Left colon (tissue), 2 donors: ENCODE measurements around the gene TFF3. TPM values are rescaled to one million over a fixed set of nuclear protein-coding genes. Genes with fewer than 3 reads are reported as not detected.

Source experiments
- ATAC-seq: fragments of 200-7000 bp; cut with Tn5 transposase; one replicate; pipeline ENCODE4 v1.9.1; 2020; ENCODE audit warnings: mild to moderate bottlenecking, moderate library complexity
- DNase-seq, 2 donors: peaks; one replicate each; pipeline ENCODE4 v3.0.0-alpha.2; 2020
- intact Hi-C, 2 donors: fragments of 100-400 bp; cut with DNase I in 1 of 2; cut with micrococcal nuclease in 1 of 2; formaldehyde crosslinking; loops; one replicate each; pipeline versions ENCODE4 v1.11.2 to v1.14.0; 2022; cut with DNase I, micrococcal nuclease
- total RNA-seq, 2 donors: library from RNA; stranded (reverse); fragmentation: NEBNext Ultra II Directional; extraction: Animal tissue kit (Norgen Biotek cat#: 25700); gene quantifications; one replicate each; pipeline ENCODE4 v1.2.1, GENCODE V29; 2021
- donor health status: DM: no; HTN: no; CAD: no.
- donor health status: DM: yes; HTN: yes; CAD: no.

The TFF3 gene
- total RNA-seq, 2 donors from 2014 or later: 3,156 to 4,796 TPM

- DNase-seq: no peak
- ATAC-seq: no peak
- intact Hi-C loops: no loop called here
These were observed 34.6 kb downstream of the TFF3 start for GRCh38 chr21:42280356-42281180.

GRCh38 chr21:42279888-42280287 lies 35.3 kb downstream of the TFF3 start:
- intact Hi-C loops: no loop called here
- DNase-seq: no peak
- ATAC-seq: peak; percentile 9

GRCh38 chr21:42279341-42279871 lies 35.8 kb downstream of the TFF3 start:
- no peak for ATAC-seq
- DNase-seq: no peak
- intact Hi-C loops: no loop called here

GRCh38 chr21:42278451-42279149 lies 36.6 kb downstream of the TFF3 start:
- intact Hi-C loops: no loop called here
- ATAC-seq: no peak
- DNase-seq: no peak

- ATAC-seq: no peak
- no peak for DNase-seq
- intact Hi-C loops: no loop called here
These were observed 37.6 kb downstream of the TFF3 start for GRCh38 chr21:42277593-42277992.

GRCh38 chr21:42276526-42277154 lies 38.6 kb downstream of the TFF3 start:
- intact Hi-C loops: no loop called here
- DNase-seq (no peak), ATAC-seq (no peak)

GRCh38 chr21:42276076-42276475 lies 39.1 kb downstream of the TFF3 start:
- intact Hi-C loops: no loop called here
- no peak for DNase-seq
- ATAC-seq: no peak

- DNase-seq: no peak
- intact Hi-C loops: no loop called here
These were observed 42.1 kb downstream of the TFF3 start for GRCh38 chr21:42272984-42273600.

GRCh38 chr21:42272109-42272962 lies 42.9 kb downstream of the TFF3 start:
- DNase-seq (no peak), ATAC-seq (no peak)
- intact Hi-C loops: no loop called here

More at GRCh38 chr21:42272984-42273600, 42.1 kb downstream of the TFF3 start:
- no peak for ATAC-seq

GRCh38 chr21:42271065-42271464 lies 44.1 kb downstream of the TFF3 start:
- DNase-seq (no peak), ATAC-seq (no peak)
- intact Hi-C loops: no loop called here

GRCh38 chr21:42269386-42269785 lies 45.8 kb downstream of the TFF3 start:
- intact Hi-C loops: loop anchor here in 1 of 2 donors (10.0 kb wide), 1 partner anchor 125 kb away; no protein-coding TSS in a partner anchor
- no peak for DNase-seq
- ATAC-seq: no peak

GRCh38 chr21:42266971-42267556 lies 48.1 kb downstream of the TFF3 start:
- intact Hi-C loops: loop anchor here in 1 of 2 donors (10.0 kb wide), 1 partner anchor 122 kb away; no protein-coding TSS in a partner anchor
- no peak for ATAC-seq

GRCh38 chr21:42265231-42265812 lies 49.9 kb downstream of the TFF3 start:
- ATAC-seq (no peak), DNase-seq (no peak)
- intact Hi-C loops: loop anchor here in 1 of 2 donors (10.0 kb wide), 1 partner anchor 121 kb away; no protein-coding TSS in a partner anchor

More at GRCh38 chr21:42266971-42267556, 48.1 kb downstream of the TFF3 start:
- DNase-seq: no peak

- intact Hi-C loops: loop anchor here in 1 of 2 donors (10.0 kb wide), 1 partner anchor 120 kb away; no protein-coding TSS in a partner anchor
- no peak for DNase-seq
- ATAC-seq: no peak
These were observed 50.7 kb downstream of the TFF3 start for GRCh38 chr21:42264245-42265195.

- DNase-seq: no peak
- intact Hi-C loops: loop anchor here in 1 of 2 donors (10.0 kb wide), 1 partner anchor 119 kb away; no protein-coding TSS in a partner anchor
These were observed 51.5 kb downstream of the TFF3 start for GRCh38 chr21:42263591-42264131.

GRCh38 chr21:42262831-42263231 lies 52.4 kb downstream of the TFF3 start:
- ATAC-seq (peak; percentile 21), DNase-seq (peak; percentile 44 to 45)
- intact Hi-C loops: loop anchor here in 1 of 2 donors (10.0 kb wide), 1 partner anchor 118 kb away; no protein-coding TSS in a partner anchor

More at GRCh38 chr21:42263591-42264131, 51.5 kb downstream of the TFF3 start:
- ATAC-seq: no peak
